ENCODE data around the gene HACD4. TPM values are rescaled to one million over a fixed set of nuclear protein-coding genes. Genes with fewer than 3 reads are reported as not detected.
"Not testable (repeated sequence)": the region's sequence is repeated elsewhere in the genome, so short reads cannot be mapped to it uniquely, and the experiment has no call there.

HACD4 gene
- total RNA-seq, 2 experiments from 2014 or later: not detected

GRCh38 chr9:20973246-20973947 is 58.0 kb downstream of the HACD4 start:
- H3K4me2 ChIP-seq (ENCODE audit: low read length); H3K36me3 ChIP-seq (ENCODE audit: insufficient read depth, low read length); H3K9me2 ChIP-seq (ENCODE audit: insufficient read depth, low read length); H4K20me1 ChIP-seq (ENCODE audit: insufficient read depth, low read length); H3K4me3 ChIP-seq (ENCODE audit: low read depth, low read length, poor library complexity, severe bottlenecking); BruUV-seq (replicated peaks); H3K79me2 ChIP-seq (ENCODE audit: insufficient read depth, low read depth, low read length); H2AFZ ChIP-seq (ENCODE audit: low read length); intact Hi-C loops (cut with micrococcal nuclease; ENCODE audit: unreplicated experiment); CTCF ChIA-PET (ENCODE audit: unreplicated experiment): not testable (repeated sequence)
- peak overlapping the region; percentile 64 for H3K27ac ChIP-seq (ENCODE audit: low read depth, low read length, poor library complexity, severe bottlenecking)
- DNase-seq (ENCODE audit: low spot score): peak; percentile 24
- H3K9me3 ChIP-seq (ENCODE audit: low read length): peaks cover 24% of the 10 kb centered on the region
- POLR2A ChIA-PET: interaction anchor here (0.7 kb wide), 1 partner anchor 918 kb away, joined by 3 read pairs; no protein-coding TSS in a partner anchor
- peaks cover 21% of the 10 kb centered on the region for H3K4me1 ChIP-seq (ENCODE audit: insufficient read depth, low read length, poor library complexity, severe bottlenecking)

- Histone ChIP-seq H3K9me3 (ENCODE audit: low read length) (peaks cover 24% of the 10 kb centered on the region), H4K20me1 (ENCODE audit: insufficient read depth, low read length) (no peaks in the 10 kb centered on the region), H3K4me1 (ENCODE audit: insufficient read depth, low read length, poor library complexity, severe bottlenecking) (peaks cover 21% of the 10 kb centered on the region), H3K4me2 (ENCODE audit: low read length) (no peak overlapping the region), H3K4me3 (ENCODE audit: low read depth, low read length, poor library complexity, severe bottlenecking) (no peak overlapping the region), H2AFZ (ENCODE audit: low read length) (no peak overlapping the region), H3K9me2 (ENCODE audit: insufficient read depth, low read length) (no peaks in the 10 kb centered on the region), H3K36me3 (ENCODE audit: insufficient read depth, low read length) (no peaks in the 10 kb centered on the region; the same call in 1 of the 2 replicates), H3K79me2 (ENCODE audit: insufficient read depth, low read depth, low read length) (no peaks in the 10 kb centered on the region), H3K27ac (ENCODE audit: low read depth, low read length, poor library complexity, severe bottlenecking) (peak overlapping the region; percentile 64)
- no peak for TF ChIP-seq CTCF (conservative IDR thresholded peaks at IDR 0.05; ENCODE audit: low read length)
- TF ChIP-seq EZH2phosphoT487 (IDR thresholded peaks at IDR 0.05; ENCODE audit: borderline replicate concordance, low read depth, low read length): no peak
- no peak for DNase-seq (ENCODE audit: low spot score)
- CTCF ChIA-PET (ENCODE audit: unreplicated experiment): no interaction called here
- POLR2A ChIA-PET: interaction anchor here (0.6 to 0.7 kb wide), 2 partner anchors 599 to 917 kb away, joined by 3 read pairs; no protein-coding TSS in a partner anchor
- BruUV-seq (replicated peaks): no TSS peak
- intact Hi-C loops (cut with micrococcal nuclease; ENCODE audit: unreplicated experiment): no loop called here
These were observed 58.8 kb downstream of the HACD4 start for GRCh38 chr9:20972684-20973083.

GRCh38 chr9:20962536-20963225 is 68.8 kb downstream of the HACD4 start:
- Histone ChIP-seq H3K27ac (ENCODE audit: low read depth, low read length, poor library complexity, severe bottlenecking) (no peak overlapping the region), H3K79me2 (ENCODE audit: insufficient read depth, low read depth, low read length) (no peaks in the 10 kb centered on the region), H3K36me3 (ENCODE audit: insufficient read depth, low read length) (no peaks in the 10 kb centered on the region), H3K4me3 (ENCODE audit: low read depth, low read length, poor library complexity, severe bottlenecking) (no peak overlapping the region), H3K9me2 (ENCODE audit: insufficient read depth, low read length) (no peaks in the 10 kb centered on the region), H4K20me1 (ENCODE audit: insufficient read depth, low read length) (no peaks in the 10 kb centered on the region), H2AFZ (ENCODE audit: low read length) (no peak overlapping the region), H3K9me3 (ENCODE audit: low read length) (no peaks in the 10 kb centered on the region), H3K4me2 (ENCODE audit: low read length) (no peak overlapping the region), H3K4me1 (ENCODE audit: insufficient read depth, low read length, poor library complexity, severe bottlenecking) (no peaks in the 10 kb centered on the region)
- DNase-seq (ENCODE audit: low spot score): no peak
- POLR2A ChIA-PET: no interaction called here
- no TSS peak for BruUV-seq (replicated peaks)
- TF ChIP-seq EZH2phosphoT487 (IDR thresholded peaks at IDR 0.05; ENCODE audit: borderline replicate concordance, low read depth, low read length) (no peak), CTCF (conservative IDR thresholded peaks at IDR 0.05; ENCODE audit: low read length) (no peak)
- CTCF ChIA-PET (ENCODE audit: unreplicated experiment): no interaction called here
- intact Hi-C loops (cut with micrococcal nuclease; ENCODE audit: unreplicated experiment): no loop called here

Data from OCI-LY7 (cell line).